UCSD-AML1 (cell line): Measurements from ENCODE around the gene MST1.

Experiments
- DNase-seq: peaks from one replicate; lab custom pipeline; 2025; ENCODE audit not compliant: unreplicated experiment; lab: John Stamatoyannopoulos, UW

MST1 gene

DNA sequence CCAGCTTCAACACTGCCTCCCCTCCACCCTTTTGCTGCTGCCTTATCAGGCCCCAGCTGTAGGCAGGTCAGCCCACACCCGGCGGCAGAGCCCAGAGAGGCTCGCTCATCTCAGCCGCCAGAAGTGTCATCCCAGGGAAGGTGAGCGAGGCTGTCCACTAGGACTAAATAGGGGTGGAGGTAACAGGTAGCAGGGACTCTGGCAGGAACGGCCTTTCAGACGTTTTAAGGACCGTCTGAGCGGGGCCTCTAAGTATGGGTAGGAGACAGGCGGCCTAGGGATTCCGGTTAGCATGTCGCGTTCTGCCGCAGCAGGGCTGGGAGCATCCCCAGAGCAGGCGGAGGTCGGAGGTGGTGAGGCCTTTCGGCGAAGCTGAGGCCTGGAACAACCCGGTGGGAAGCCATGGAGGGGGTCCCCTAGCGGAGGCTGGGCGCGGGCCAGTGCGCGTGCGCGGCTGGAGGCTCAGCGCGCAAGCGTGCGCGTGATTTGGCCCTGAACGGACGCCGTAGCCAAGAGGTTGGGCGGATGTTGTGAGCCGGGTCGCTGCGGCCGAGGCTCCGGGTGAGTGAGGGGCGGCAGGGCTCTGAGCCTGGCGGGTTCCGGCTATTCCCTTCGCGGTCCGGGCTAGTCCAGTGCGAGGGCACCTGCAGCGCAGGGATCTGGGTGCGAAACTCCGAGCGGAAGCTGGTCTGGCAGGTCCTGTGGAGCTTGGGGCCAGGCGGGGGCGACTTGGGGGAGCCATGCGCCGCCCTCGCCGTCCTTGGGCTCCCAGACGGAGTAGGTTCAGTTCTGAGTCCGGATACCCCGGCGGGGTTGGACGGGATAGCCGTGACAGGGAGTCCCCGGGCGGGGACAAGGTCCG lies at the start of gene MST1, which contains the start of gene RNF123:
Gene MST1 (minus strand): TSS at position 429 of the 862 bp plus-strand sequence. CDS start 783 bp downstream, outside the sequence.
Gene RNF123 (plus strand): TSS at position 512 of the 862 bp plus-strand sequence. CDS start 1,609 bp downstream, outside the sequence.
- no peak for DNase-seq

DNA sequence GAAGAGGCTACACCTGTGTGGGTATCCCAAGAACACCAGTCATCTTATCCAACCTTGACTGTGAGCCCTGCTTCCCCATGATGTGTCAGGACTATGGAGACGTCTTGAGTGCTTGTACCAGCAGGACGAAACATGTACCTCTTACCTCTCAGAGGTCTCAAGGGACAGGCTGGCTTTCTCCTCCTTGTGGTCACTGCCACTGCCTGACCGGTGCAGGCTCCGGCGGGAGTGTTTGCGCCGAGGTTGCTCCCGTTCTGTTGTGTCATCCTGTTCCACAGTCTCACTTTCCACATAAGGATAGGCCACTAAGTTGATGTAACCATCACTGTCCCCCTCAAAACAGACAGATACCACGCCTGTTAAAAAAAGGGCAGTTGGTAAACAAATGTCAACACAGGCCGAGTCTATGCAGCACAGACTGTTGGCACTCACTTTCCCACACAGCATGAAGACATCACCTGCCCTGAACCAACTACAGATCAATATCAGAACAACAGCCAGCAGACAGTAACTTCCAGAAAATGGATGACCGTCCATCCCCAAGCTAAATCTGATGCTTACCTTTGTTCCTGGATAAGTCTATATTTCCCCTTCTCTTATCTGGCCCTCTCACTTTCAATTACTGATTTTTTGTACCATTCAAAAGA lies 48.9 kb upstream of the MST1 start:
- no peak for DNase-seq

DNA sequence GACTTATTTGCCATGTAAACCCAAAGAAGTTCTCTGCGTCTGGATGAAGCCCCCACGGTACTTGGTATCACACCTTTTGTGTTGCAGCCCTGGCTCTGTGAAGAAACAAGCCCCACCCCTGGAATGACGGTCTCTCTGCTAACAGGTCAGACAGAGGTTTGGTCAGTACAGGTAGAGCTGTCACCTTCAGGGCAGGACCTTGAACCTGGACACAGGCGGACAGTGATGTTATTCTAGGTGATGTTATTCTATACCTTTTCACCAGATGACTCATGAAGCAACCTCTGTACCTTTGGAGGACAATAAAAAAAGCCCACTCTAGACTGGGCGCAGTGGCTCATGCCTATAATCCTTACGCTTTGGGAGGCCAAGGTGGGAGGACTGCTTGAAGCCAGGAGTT lies 45.5 kb upstream of the MST1 start:
- no peak for DNase-seq

DNA sequence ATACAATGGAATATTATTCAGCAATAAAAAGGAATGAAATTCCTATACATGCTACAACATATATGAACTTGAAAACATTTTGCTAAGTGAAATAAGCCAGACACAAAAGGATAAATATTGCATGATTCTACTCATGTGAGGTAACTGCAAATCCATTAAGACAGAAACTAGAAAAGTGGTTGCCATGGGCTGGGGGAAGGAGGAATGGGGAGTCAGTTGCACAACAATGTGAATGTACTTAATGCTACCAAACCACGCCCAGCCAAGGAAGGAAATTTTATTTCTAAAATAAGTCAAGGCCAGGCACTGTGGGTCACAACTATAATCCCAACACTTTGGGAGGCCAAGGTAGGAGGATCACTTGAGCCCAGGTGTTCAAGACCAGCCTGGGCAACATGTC lies 44.3 kb upstream of the MST1 start:
- no peak for DNase-seq

DNA sequence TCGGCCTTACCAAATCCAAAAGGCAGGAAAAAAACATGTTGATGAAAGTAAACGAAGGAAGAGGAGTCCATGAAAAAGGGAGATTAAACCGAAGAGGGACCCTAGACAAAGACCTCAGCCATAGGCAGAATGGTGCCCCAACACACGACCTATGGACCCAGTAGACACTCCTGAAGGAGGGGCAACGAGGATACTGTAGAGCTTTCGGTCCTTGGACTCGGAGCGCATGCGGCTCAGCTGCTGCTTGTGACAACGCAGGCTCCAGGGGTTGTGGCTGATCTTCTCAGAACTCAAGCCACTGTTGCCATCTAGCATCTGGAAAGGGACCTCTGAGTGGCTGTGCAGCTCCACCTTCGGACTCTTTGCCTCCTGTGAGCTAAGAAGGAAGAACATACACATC lies 43.3 kb upstream of the MST1 start:
- no peak for DNase-seq

DNA sequence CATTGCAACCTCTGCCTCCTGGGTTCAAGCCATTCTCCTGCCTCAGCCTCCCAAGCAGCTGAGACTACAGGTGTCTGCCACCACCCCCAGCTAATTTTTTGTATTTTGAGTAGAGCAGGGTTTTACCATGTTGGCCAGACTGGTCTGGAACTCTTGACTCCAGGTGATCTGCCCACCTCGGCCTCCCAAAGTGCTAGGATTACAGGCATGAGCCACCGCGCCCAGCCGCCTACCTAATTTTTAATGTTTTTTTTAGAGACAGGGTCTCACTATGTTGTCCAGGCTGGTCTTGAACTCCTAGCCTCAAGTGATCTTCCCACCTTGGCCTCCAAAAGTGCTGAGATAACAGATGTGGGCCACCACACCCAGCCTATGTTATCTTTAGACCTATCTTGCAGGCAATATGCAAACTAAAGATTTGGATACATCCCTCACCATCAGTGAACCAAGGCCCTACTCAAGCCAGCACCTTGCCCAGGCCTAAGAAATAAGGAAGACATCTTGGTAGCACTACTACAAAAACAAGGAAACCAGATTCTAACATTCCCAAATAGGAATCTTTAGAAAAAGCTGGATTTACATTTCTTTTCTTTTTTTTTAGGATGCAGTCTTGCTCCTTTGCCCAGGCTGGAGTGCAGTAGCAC lies 40.8 kb upstream of the MST1 start:
- DNase-seq = no peak

DNA sequence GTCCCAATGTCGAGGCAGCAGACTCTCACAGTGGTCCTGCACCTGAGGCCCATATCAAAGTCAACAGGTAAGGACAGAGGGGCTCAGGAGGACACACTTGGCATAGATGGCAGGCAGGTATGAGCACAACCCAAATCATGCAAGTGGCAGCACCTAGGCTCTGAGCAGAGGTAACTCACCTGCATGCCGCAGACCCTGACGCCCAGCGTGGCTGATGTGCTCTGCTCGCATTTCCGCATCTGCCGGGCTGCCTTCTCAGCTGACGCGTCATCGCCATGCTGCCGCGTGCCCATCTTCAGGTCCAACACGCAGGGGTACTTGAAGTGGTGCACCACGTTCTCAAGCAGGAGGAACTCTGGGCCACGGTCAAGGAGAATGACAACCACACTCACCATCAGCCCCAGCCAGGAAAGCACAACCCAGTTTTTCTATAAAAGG lies 38.7 kb upstream of the MST1 start:
- DNase-seq = no peak

DNA sequence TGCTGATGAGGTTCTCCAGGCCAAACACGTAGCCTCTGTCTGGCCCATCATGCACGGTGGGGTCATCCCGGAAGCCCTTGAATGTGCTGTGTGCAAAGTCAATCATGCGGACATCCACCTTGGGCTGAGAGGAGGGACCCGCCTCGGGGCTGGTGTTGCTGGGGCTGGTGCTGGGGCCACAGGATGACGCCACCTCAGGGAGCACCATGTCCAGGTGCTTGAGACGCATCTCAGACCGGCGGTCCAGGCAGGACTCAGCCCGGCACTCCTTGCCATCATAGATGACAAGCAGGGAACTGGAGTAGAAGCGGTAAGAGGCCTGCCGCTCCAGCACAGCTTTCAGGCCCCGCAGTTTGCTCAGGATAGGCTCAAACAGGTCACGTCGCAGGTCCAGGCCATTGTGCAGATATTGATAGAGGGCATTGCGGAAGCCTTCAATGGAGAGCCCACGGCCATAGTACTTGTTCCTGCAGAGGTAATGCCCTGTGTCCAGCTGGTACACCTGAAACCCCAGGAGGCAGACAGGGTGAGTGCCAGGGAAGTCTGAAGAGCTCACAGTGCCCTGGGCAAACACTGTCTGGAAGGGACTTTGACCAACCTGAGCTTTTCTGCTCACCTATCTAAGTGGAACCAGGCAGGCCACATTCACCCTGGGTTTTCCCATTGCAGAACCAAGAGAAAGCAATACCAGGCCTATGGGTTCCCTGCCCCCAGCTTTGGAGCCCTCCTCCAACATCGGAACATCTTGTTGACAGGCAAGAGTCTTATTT lies 38.1 kb upstream of the MST1 start:
- DNase-seq = no peak

DNA sequence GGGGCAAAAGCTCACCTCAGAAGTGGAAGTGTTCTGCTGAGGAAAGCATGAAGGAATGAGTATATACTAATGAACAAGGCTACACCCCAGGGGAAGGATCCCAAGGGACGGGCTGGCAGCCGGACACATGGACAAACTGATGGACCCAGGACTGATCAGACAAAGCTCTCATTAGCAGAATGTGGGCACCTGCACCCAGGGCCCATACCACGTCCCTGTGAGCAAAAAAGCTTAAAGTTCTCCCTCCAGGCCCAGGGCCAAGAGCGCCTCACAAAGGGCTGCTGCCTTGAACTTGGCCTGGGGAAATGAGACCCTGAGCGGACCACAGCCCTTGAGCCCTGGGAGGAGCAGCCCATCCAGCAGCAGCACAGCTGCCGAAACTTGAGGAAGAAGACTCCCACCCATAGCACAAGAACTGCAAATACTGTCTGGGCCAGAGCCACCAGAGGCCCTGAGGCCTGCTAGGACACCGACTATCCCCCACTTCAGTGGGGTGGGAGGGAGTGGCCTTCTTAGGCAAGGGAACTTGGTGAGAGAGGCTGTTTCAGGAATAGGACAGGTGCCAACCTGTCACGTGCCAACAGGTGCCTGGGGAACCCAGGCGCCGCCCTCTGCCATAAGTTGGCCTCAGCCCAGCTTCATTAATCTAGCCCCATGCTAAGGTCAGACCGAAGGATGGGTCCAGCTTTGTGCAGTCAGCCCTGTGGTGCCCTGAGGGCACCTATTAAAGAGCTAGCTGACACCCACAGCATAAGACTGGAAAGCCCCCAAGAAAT lies 36.8 kb upstream of the MST1 start:
- DNase-seq = no peak

DNA sequence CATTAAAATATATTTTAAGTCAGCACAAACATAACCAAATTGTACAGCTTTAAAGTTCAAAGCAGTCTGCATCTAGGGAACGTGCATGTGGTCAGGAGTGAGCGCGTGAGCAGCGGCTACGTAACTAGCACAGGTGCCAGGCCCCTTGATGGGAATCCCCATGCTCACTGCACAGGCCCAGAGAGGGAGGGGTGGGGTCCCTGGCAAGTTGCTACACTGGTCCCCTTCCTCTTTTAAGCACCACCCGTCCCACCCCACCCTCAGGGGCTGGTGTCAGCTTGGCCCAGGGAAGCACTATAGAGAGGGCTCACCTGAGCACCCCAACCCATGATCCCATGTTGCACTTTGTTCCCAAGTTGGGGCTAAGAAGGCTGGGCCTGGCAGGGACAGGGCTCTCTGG lies 35.3 kb upstream of the MST1 start:
- DNase-seq = no peak

DNA sequence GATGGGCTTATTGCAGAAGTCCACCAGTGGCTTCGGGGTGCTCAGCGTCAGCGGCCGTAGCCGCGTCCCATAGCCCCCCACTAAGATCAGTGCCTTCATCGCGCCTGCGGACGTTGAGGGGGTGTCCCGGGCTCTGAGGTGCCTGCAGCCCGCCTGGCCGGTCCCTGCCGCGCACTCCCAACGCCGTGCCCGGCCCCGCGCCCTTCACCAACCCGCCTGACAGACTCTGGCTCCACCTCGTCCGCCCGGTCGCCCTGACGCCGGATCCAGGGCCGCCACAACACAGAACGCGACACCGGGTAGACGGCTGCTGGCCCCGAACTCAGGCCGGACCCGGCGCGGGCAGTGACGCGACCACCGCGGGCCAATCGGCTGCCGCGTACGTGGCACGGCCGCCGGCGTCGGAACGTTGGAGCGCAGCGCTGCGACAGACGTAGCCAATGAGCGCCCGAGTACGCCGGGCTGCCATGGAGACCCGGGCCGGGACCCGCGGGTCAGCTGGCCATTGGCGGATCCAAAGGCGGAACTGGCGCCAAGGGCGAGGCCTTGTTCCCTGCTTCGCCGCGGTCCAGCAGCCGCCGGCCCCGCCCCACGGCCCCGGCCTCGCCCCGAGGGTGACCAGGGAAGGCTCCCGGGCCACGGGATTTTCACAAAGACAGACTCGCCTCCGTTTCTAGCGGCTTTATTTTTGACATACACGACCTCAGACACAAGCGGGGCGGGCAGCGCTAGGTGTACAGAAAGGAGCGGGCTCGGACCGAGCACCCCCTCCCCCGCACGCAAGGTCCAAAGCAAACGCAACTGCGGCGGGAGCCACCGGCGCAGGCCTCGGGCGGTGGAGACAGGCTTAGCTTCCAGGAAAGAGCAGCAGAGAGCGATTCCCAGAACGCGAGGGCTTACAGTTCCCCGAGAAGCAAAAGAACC lies 34.6 kb upstream of the MST1 start, which contains the start of gene GMPPB:
Gene GMPPB (minus strand): TSS at position 324 of the 924 bp plus-strand sequence. CDS start 225 bp downstream, at position 99.
- DNase-seq = peak; percentile 97

DNA sequence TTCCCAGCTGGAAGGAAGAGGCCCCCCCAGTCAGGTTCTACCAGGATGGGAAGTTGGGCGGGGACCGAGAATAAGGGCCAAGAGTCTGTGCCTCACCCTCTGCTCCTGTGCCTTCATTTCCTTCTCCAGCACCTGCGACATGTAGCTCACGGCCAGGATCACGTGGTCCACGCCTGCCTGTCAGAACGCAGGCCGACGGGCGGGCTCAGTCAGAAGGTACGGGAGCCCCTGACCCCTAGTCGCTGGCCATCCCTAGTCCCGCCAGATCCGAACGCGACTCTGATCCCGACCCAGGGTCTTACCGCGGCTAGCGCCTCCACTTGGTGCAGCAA lies 34.0 kb upstream of the MST1 start:
- no peak for DNase-seq

DNA sequence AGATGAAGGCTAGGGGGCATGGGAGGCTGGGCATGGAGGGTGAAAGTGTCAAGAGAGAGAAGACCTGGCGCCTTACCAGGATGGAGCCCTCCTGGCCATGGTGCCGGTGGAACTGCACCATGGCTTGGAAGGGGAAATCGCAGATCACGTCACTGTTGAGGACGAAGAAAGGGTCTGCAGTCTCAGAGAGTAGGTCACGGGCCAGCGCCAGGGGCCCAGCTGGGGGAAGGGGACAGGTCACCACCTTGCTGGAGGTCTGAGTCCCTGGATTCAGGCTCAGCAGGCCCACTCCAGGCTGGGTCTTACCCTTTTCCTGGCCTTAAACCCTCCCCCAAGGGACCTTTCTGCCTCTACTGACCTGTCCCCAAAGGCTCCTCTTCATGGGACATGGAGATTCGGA lies 33.6 kb upstream of the MST1 start:
- no peak for DNase-seq

DNA sequence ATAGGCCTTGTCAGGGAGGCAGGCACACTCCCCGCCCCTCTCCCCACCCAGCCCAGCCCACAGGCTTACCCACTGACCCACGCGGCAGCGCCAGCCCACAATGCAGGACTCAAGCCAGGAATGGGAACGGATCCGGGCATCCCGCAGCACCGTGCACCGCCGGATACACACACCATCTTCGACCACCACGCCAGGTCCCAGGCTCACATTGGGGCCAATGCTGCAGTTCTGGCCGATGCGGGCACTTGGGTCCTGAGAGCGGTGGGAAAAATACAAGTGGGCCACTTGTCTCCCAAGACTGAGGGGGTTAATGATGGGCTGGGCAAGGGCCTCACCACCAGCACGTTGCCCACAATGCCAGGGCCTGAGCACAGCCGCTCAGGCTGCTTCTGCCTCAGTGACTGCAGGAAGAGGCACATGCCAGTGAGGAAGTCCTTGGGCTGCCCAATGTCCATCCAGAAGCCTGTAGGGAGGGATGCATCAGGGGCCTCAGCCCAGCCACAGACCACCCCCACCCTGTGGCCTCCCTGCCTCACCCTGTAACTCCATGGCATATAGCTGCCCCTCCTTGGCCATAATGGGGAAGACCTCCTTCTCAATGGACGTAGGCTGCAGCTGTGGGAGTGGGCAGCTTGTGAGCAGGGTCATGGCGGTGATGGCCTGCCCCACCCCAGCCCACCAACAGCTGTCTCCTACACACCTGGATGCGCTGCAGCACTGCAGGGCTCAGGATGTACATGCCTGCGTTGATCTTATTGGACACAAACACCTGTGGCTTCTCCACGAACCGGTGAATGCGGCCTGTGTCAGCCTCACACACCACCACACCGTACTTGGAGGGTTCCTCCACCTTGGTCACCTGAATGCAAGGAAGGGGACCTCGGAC lies 32.9 kb upstream of the MST1 start:
- no peak for DNase-seq

DNA sequence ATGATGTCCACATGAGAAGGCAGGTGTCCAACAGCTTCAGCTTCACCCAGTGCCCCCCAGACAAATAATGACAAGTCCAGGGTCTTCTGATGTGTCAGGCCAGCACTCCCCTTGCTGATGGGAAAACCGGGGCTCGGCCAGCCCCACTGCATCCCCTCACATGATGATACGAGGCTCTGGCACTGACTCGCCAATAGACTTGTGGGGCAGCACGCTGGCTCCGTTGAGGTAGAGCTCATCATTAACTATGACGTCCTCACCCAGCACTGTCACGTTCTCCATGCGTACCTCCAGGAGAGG lies 32.3 kb upstream of the MST1 start:
- DNase-seq = no peak

DNA sequence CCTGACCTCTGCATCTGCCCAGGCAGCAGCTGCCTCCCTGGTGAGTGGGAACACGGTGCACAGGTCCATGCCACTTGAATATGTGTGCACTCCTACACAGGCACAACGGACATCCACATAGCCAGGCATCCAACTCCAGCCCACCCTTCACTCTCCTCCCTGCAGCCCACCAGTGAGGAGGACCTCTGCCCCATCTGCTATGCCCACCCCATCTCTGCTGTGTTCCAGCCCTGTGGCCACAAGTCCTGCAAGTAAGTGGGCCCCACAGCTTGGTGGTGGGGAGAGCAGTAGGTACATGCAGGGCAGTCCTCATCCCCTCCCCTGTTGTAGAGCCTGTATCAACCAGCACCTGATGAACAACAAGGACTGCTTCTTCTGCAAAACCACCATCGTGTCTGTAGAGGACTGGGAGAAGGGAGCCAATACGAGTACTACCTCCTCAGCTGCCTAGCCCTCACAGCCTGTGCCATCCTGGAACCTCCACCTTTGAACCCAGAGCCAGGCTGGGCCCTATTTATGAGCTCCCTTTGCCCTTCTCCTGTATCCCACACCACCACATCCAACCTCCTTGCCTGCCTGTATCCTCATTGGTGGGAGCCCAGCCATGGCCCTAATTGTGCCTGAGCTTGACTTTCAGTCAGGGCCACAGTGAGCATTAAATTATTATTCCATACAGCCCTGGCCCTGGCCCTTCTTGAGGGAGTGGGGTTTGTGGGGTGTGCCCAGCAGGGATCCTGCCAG lies 31.8 kb upstream of the MST1 start:
- DNase-seq = no peak

DNA sequence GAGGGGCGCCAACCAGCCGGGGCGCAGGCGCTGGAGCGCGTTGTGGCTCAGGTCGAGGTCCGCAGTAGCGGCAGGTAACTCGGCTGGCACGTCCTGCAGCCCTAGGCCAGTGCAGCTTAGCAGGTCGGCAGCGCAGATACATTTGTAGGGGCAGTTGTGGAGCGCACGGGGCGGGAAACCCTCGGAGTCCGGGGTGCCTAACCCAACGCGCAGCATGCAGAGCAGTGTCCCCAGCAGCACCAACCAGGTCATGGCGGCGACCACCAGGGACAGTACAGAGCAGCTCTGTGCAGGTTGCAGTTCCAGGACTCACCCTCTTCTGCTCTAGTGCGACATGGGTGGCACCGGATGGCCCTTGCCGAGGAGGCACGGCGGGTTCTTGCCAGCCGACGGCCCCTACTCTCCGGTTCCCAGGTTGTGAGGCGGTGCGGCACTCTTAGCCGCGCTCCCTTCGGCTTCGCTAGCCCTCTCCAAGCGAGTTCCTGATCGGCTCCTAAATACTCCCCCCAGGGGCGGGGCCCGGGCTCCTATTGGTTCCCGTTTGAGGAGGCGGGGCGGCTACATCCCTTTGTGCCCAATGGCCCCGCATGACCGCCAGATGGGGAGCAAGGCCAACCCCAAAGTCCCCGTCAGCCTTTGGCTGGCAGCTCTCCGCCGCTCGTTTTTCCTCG lies 30.1 kb upstream of the MST1 start, which contains the start of gene AMIGO3:
Gene AMIGO3 (minus strand): TSS at position 471 of the 671 bp plus-strand sequence. CDS start 219 bp downstream, at position 252.
- DNase-seq = peak; percentile 84
